Trophoblast cell (in vitro differentiated cells and primary cell): ENCODE data around the gene DNAH14.

Source experiments
- DNase-seq, 2 donors: peaks; one replicate each; pipeline ENCODE4 v3.0.0-alpha.2; 2016
- H2AFZ ChIP-seq: 2 replicates; pipeline ENCODE4 v1.6.1; 2013; ENCODE audit warnings: low read length, moderate library complexity, mild to moderate bottlenecking; ENCODE audit not compliant: insufficient read depth, poor library complexity
- H2AK5ac ChIP-seq: 2 replicates; pipeline ENCODE4 v1.6.1; 2013; ENCODE audit warnings: mild to moderate bottlenecking, low read length
- H2BK120ac ChIP-seq: 2 replicates; pipeline ENCODE4 v1.6.1; 2013; ENCODE audit warnings: low read length, mild to moderate bottlenecking, moderate library complexity; ENCODE audit not compliant: insufficient read depth, poor library complexity
- H2BK12ac ChIP-seq: 2 replicates; pipeline ENCODE4 v1.6.1; 2013; ENCODE audit warnings: mild to moderate bottlenecking, low read length, moderate library complexity
- H2BK5ac ChIP-seq: 2 replicates; pipeline ENCODE4 v1.6.1; 2013; ENCODE audit warnings: low read length, low read depth, moderate library complexity, mild to moderate bottlenecking; ENCODE audit not compliant: poor library complexity
- H3K14ac ChIP-seq: 2 replicates; pipeline ENCODE4 v1.6.1; 2013; ENCODE audit warnings: mild to moderate bottlenecking, low read length
- H3K18ac ChIP-seq: 2 replicates; pipeline ENCODE4 v1.6.1; 2013; ENCODE audit warnings: mild to moderate bottlenecking, low read length
- H3K23ac ChIP-seq: 2 replicates; pipeline ENCODE4 v1.6.1; 2013; ENCODE audit warnings: low read length
- H3K27ac ChIP-seq: 2 replicates; pipeline ENCODE4 v1.5.1; 2013; ENCODE audit warnings: low read depth, mild to moderate bottlenecking, inconsistent platforms, low read length, moderate library complexity
- H3K27me3 ChIP-seq: 2 replicates; pipeline ENCODE4 v1.6.1; 2013; ENCODE audit warnings: inconsistent platforms, mild to moderate bottlenecking, low read length, moderate library complexity; ENCODE audit not compliant: insufficient read depth
- H3K36me3 ChIP-seq, 2 experiments: 1 replicate in 1 of 2; 2 replicates in 1 of 2; pipeline ENCODE4 v1.6.1; 2013; ENCODE audit warnings: low read length in 2 of 2, mild to moderate bottlenecking in 2 of 2, moderate library complexity in 1 of 2; ENCODE audit not compliant: insufficient read depth in 2 of 2, control insufficient read depth in 1 of 2
- H3K4ac ChIP-seq: 2 replicates; pipeline ENCODE4 v1.6.1; 2013; ENCODE audit warnings: low read depth, mild to moderate bottlenecking, low read length, moderate library complexity
- H3K4me1 ChIP-seq, 2 experiments: 1 replicate in 1 of 2; 2 replicates in 1 of 2; pipeline ENCODE4 v1.6.1; 2013; ENCODE audit warnings: low read length in 2 of 2, mild to moderate bottlenecking in 2 of 2, moderate library complexity in 1 of 2; ENCODE audit not compliant: insufficient read depth in 2 of 2, control insufficient read depth in 1 of 2
- H3K4me2 ChIP-seq: 2 replicates; pipeline ENCODE4 v1.6.1; 2013; ENCODE audit warnings: inconsistent platforms, mild to moderate bottlenecking, low read length, moderate library complexity
- H3K4me3 ChIP-seq: 2 replicates; pipeline ENCODE4 v1.5.1; 2013; ENCODE audit warnings: mild to moderate bottlenecking, low read depth, low read length, inconsistent platforms
- H3K79me1 ChIP-seq: one replicate; pipeline ENCODE4 v1.6.1; 2013; ENCODE audit warnings: low read length
- H3K79me2 ChIP-seq: 2 replicates; pipeline ENCODE4 v1.6.1; 2013; ENCODE audit warnings: low read length, mild to moderate bottlenecking; ENCODE audit not compliant: control insufficient read depth, insufficient read depth, poor library complexity
- H3K9ac ChIP-seq: 2 replicates; pipeline ENCODE4 v1.6.1; 2013; ENCODE audit warnings: mild to moderate bottlenecking, low read length
- H3K9me3 ChIP-seq: 2 replicates; pipeline ENCODE4 v1.6.1; 2013; ENCODE audit warnings: low read depth, mild to moderate bottlenecking, control low read depth, inconsistent platforms, low read length; ENCODE audit not compliant: insufficient read depth
- H4K12ac ChIP-seq: 2 replicates; pipeline ENCODE4 v1.6.1; 2013; ENCODE audit warnings: low read depth, mild to moderate bottlenecking, low read length, moderate library complexity
- H4K8ac ChIP-seq: 2 replicates; pipeline ENCODE4 v1.6.1; 2013; ENCODE audit warnings: low read depth, mild to moderate bottlenecking, low read length, moderate library complexity
- H4K91ac ChIP-seq: one replicate; pipeline ENCODE4 v1.6.1; 2013; ENCODE audit warnings: low read depth, mild to moderate bottlenecking, low read length, moderate library complexity
- WGBS: extraction: QIAGEN DNeasy Blood & Tissue Kit; methylation state at CpG from one replicate; pipeline ENCODE4 v1.1.7; 2013; ENCODE audit warnings: missing lambda C conversion rate; ENCODE audit not compliant: insufficient read length, insufficient coverage; ENCODE audit errors: extremely low coverage; 5-methylcytosine and 5-hydroxymethylcytosine counted together

Gene DNAH14

GRCh38 chr1:225113265-225113664 lies 183.8 kb downstream of the DNAH14 start:
- Histone ChIP-seq H2BK120ac (no peak overlapping the region), H3K4me2 (no peak overlapping the region), H3K9ac (no peak overlapping the region), H3K23ac (no peak overlapping the region), H2BK5ac (no peak overlapping the region), H2AK5ac (no peak overlapping the region), H3K14ac (no peak overlapping the region), H3K79me2 (no peaks in the 10 kb centered on the region), H4K12ac (no peak overlapping the region), H3K18ac (no peak overlapping the region), H3K4ac (no peak overlapping the region), H2BK12ac (no peak overlapping the region), H3K4me3 (no peak overlapping the region), H3K9me3 (no peaks in the 10 kb centered on the region), H4K8ac (no peak overlapping the region), H4K91ac (no peak overlapping the region), H3K27ac (no peak overlapping the region), H3K27me3 (no peaks in the 10 kb centered on the region), H3K4me1 (no peaks in the 10 kb centered on the region), H2AFZ (no peak overlapping the region), H3K36me3 (no peaks in the 10 kb centered on the region), H3K79me1 (no peaks in the 10 kb centered on the region)
- no peak for DNase-seq
- WGBS = no CpG with 5 or more reads among the region's 1 CpG

DNA sequence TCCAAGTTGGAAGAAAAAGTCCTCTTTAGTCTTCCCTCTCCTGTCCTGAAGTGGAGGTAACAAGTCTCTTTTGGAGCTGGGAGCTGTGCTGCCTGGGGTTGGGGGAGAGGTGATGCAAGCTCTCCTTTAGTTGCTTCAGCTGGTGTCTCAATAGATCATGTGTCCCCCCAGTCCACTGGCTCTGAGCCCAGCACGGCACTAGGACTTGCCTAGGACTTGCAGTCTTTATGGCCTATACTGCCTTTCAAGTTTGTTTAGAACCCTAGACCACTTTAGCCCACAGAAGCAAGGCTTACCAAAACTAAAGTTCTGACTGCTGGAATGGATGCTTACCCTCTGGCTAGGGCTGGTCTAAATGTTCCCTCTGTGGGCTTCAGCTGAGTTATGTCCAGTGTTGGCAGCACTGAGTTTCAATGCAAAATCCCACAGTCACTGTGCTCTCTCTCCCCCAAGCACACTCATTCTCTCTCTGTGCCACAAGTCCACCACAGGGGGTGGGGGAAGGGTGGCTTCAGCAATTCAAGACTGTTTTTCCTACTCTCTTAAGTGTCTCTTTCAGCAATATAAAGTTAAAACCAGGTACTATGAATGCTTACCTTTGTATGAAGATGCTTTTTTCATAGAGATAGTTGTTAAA lies 185.0 kb downstream of the DNAH14 start:
- H2BK5ac ChIP-seq = no peak overlapping the region
- H3K79me1 ChIP-seq = no peaks in the 10 kb centered on the region
- no peaks in the 10 kb centered on the region for H3K36me3 ChIP-seq
- H3K4me1 ChIP-seq = no peaks in the 10 kb centered on the region
- no peak for DNase-seq
- H3K27me3 ChIP-seq = no peaks in the 10 kb centered on the region
- H4K12ac ChIP-seq = no peak overlapping the region
- WGBS = no CpG with 5 or more reads among the region's 1 CpG
- H4K91ac ChIP-seq = no peak overlapping the region
- H4K8ac ChIP-seq = no peak overlapping the region
- H3K18ac ChIP-seq = no peak overlapping the region
- H3K27ac ChIP-seq = no peak overlapping the region
- no peaks in the 10 kb centered on the region for H3K79me2 ChIP-seq
- H3K4me3 ChIP-seq = no peak overlapping the region
- H3K4ac ChIP-seq = no peak overlapping the region
- no peak overlapping the region for H2BK12ac ChIP-seq
- no peak overlapping the region for H3K4me2 ChIP-seq
- H3K23ac ChIP-seq = no peak overlapping the region
- H2AK5ac ChIP-seq = no peak overlapping the region
- no peak overlapping the region for H3K14ac ChIP-seq
- no peak overlapping the region for H3K9ac ChIP-seq
- no peak overlapping the region for H2AFZ ChIP-seq
- no peak overlapping the region for H2BK120ac ChIP-seq
- H3K9me3 ChIP-seq = no peaks in the 10 kb centered on the region

DNA sequence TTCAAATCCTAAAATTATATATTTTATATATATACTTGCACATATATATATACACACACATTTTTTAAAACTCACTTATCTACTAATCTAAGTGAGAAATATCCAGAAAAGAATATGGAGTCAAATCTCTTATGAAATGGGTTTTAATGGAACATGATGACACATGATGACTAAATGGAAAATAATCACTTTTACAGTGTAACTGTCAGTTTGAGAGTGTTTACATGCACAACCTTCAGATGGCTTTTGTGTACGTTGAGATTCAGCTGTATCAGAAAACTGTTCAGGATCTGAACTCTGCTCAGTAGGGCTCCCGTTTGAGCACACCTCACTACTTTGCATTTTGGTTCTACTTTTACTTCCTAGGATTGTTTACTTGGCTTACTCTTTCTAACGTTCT lies 189.8 kb downstream of the DNAH14 start:
- Histone ChIP-seq H3K4ac (no peak overlapping the region), H2AK5ac (no peak overlapping the region), H3K4me1 (no peaks in the 10 kb centered on the region), H4K91ac (no peak overlapping the region), H3K9me3 (no peaks in the 10 kb centered on the region), H2AFZ (no peak overlapping the region), H3K4me2 (no peak overlapping the region), H3K27ac (no peak overlapping the region), H3K4me3 (no peak overlapping the region), H3K79me2 (no peaks in the 10 kb centered on the region), H3K27me3 (no peaks in the 10 kb centered on the region), H3K9ac (no peak overlapping the region), H3K36me3 (no peaks in the 10 kb centered on the region), H3K18ac (no peak overlapping the region), H3K14ac (no peak overlapping the region), H3K23ac (no peak overlapping the region), H2BK12ac (no peak overlapping the region), H2BK120ac (no peak overlapping the region), H4K12ac (no peak overlapping the region), H3K79me1 (no peaks in the 10 kb centered on the region), H4K8ac (no peak overlapping the region), H2BK5ac (no peak overlapping the region)
- DNase-seq = no peak
- WGBS = no CpG with 5 or more reads among the region's 3 CpGs

GRCh38 chr1:225121095-225121494 lies 191.6 kb downstream of the DNAH14 start:
- Histone ChIP-seq H3K23ac (no peak overlapping the region), H3K4me1 (no peaks in the 10 kb centered on the region), H3K18ac (no peak overlapping the region), H3K4me3 (no peak overlapping the region), H4K91ac (no peak overlapping the region), H2AFZ (no peak overlapping the region), H3K27ac (no peak overlapping the region), H3K27me3 (no peaks in the 10 kb centered on the region), H3K4ac (no peak overlapping the region), H4K12ac (no peak overlapping the region), H2AK5ac (no peak overlapping the region), H3K4me2 (no peak overlapping the region), H3K79me1 (no peaks in the 10 kb centered on the region), H2BK12ac (no peak overlapping the region), H3K9me3 (no peaks in the 10 kb centered on the region), H2BK120ac (no peak overlapping the region), H3K14ac (no peak overlapping the region), H4K8ac (no peak overlapping the region), H3K36me3 (no peaks in the 10 kb centered on the region), H2BK5ac (no peak overlapping the region), H3K79me2 (no peaks in the 10 kb centered on the region), H3K9ac (no peak overlapping the region)
- WGBS = no CpG with 5 or more reads among the region's 2 CpGs
- no peak for DNase-seq
